Kidney epithelial cell (primary cell): Measurements from ENCODE around the gene FBXL13. TPM values are rescaled to one million over a fixed set of nuclear protein-coding genes. Genes with fewer than 3 reads are reported as not detected.
"Not testable (repeated sequence)": the region's sequence is repeated elsewhere in the genome, so short reads cannot be mapped to it uniquely, and the experiment has no call there.

Source experiments
- DNase-seq: peaks from one replicate; pipeline ENCODE4 v3.0.0-alpha.2; 2010; ENCODE audit warnings: low read depth
- H3K27me3 ChIP-seq: 2 replicates; pipeline ENCODE4 v1.6.0; 2011; ENCODE audit warnings: low read length; ENCODE audit not compliant: control insufficient read depth, insufficient read depth
- H3K36me3 ChIP-seq: 2 replicates; pipeline ENCODE4 v1.5.1; 2011; ENCODE audit warnings: low read length; ENCODE audit not compliant: control insufficient read depth, insufficient read depth
- H3K4me3 ChIP-seq: 2 replicates; pipeline ENCODE4 v1.5.1; 2011; ENCODE audit warnings: low read depth, mild to moderate bottlenecking, control low read depth, low read length
- CTCF ChIP-seq: IDR thresholded peaks from 2 replicates; pipeline ENCODE4 v1.5.1; 2011; ENCODE audit warnings: mild to moderate bottlenecking, moderate library complexity, low read length, control low read depth, inconsistent platforms; ENCODE audit not compliant: insufficient read depth, poor library complexity, severe bottlenecking
- total RNA-seq: library from RNA; depleted of rRNA; stranded (reverse); fragments of >200 nt; gene quantifications from 2 replicates; pipeline ENCODE4 v1.2.3, GENCODE V29; 2015

FBXL13 gene
- total RNA-seq, 1 donor from 2014 or later, result 3.1 TPM

- no peaks in the 10 kb centered on the region for H3K36me3 ChIP-seq
- no peak for TF ChIP-seq CTCF
These were observed 43.6 kb downstream of the FBXL13 start for GRCh38 chr7:103031024-103031423.

GRCh38 chr7:103025341-103025740, 49.3 kb downstream of the FBXL13 start:
- Histone ChIP-seq H3K36me3 (no peaks in the 10 kb centered on the region), H3K27me3 (no peaks in the 10 kb centered on the region), H3K4me3 (no peak overlapping the region)
- DNase-seq, result no peak
- TF ChIP-seq CTCF, result no peak

More at GRCh38 chr7:103031024-103031423, 43.6 kb downstream of the FBXL13 start:
- H3K4me3 ChIP-seq, result no peak overlapping the region
- DNase-seq, result no peak
- H3K27me3 ChIP-seq, result no peaks in the 10 kb centered on the region

GRCh38 chr7:103023578-103023977, 51.0 kb downstream of the FBXL13 start:
- H3K27me3 ChIP-seq, DNase-seq, H3K36me3 ChIP-seq, H3K4me3 ChIP-seq: not testable (repeated sequence)

- not testable (repeated sequence) for H3K27me3 ChIP-seq, DNase-seq, H3K4me3 ChIP-seq, H3K36me3 ChIP-seq
These were observed 53.1 kb downstream of the FBXL13 start for GRCh38 chr7:103021490-103021889.

GRCh38 chr7:103020876-103021275, 53.7 kb downstream of the FBXL13 start:
- not testable (repeated sequence) for H3K36me3 ChIP-seq, H3K4me3 ChIP-seq, DNase-seq, H3K27me3 ChIP-seq

GRCh38 chr7:103018295-103018694, 56.3 kb downstream of the FBXL13 start:
- not testable (repeated sequence) for H3K27me3 ChIP-seq, DNase-seq, H3K4me3 ChIP-seq, H3K36me3 ChIP-seq

- H3K4me3 ChIP-seq, result no peak overlapping the region
- no peak for TF ChIP-seq CTCF
- DNase-seq, result no peak
These were observed 62.9 kb downstream of the FBXL13 start for GRCh38 chr7:103011650-103012049.

GRCh38 chr7:103010211-103010610, 64.4 kb downstream of the FBXL13 start:
- no peak for DNase-seq
- Histone ChIP-seq H3K27me3 (no peaks in the 10 kb centered on the region), H3K4me3 (no peak overlapping the region), H3K36me3 (no peaks in the 10 kb centered on the region)
- TF ChIP-seq CTCF, result no peak

More at GRCh38 chr7:103011650-103012049, 62.9 kb downstream of the FBXL13 start:
- Histone ChIP-seq H3K27me3 (no peaks in the 10 kb centered on the region), H3K36me3 (no peaks in the 10 kb centered on the region)
